Measurements from ENCODE around the gene PON3.

DNA sequence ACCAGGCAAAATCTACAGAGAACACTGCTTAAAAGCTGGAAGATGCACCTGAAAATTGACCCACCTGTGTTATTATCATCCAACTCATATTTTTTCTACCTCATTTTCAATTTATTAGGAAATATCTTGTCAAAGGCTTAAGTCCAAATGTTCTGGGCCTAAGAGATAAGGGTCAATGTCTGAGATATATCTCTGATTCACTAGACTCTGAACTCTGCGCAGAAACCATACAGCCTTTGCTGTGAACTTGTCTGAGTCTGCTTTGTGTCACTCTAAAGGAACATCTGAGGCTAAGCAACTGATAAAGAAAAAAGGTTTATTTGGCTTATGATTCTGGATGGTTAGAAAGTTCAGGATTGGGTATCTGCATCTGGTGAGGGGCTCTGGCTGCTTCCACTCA, 75.5 kb downstream of the PON3 start:
- TF ChIP-seq EZH2 (IDR thresholded peaks at IDR 0.05; ENCODE audit: borderline replicate concordance, low read length): no peak
- TF ChIP-seq, protein P1, sequence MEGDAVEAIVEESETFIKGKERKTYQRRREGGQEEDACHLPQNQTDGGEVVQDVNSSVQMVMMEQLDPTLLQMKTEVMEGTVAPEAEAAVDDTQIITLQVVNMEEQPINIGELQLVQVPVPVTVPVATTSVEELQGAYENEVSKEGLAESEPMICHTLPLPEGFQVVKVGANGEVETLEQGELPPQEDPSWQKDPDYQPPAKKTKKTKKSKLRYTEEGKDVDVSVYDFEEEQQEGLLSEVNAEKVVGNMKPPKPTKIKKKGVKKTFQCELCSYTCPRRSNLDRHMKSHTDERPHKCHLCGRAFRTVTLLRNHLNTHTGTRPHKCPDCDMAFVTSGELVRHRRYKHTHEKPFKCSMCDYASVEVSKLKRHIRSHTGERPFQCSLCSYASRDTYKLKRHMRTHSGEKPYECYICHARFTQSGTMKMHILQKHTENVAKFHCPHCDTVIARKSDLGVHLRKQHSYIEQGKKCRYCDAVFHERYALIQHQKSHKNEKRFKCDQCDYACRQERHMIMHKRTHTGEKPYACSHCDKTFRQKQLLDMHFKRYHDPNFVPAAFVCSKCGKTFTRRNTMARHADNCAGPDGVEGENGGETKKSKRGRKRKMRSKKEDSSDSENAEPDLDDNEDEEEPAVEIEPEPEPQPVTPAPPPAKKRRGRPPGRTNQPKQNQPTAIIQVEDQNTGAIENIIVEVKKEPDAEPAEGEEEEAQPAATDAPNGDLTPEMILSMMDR (IDR thresholded peaks at IDR 0.05; ENCODE audit: low read length): no peak
